NCI-H2196 treated with DMSO at 0.1 percent for 48 hours (cell line): ENCODE results near the gene NME5.
"Not testable (repeated sequence)": the region's sequence is repeated elsewhere in the genome, so short reads cannot be mapped to it uniquely, and the experiment has no call there.

Experiments used
- DNase-seq: peaks from one replicate; lab custom pipeline; 2025; ENCODE audit not compliant: unreplicated experiment; lab: John Stamatoyannopoulos, UW

Gene NME5

DNA sequence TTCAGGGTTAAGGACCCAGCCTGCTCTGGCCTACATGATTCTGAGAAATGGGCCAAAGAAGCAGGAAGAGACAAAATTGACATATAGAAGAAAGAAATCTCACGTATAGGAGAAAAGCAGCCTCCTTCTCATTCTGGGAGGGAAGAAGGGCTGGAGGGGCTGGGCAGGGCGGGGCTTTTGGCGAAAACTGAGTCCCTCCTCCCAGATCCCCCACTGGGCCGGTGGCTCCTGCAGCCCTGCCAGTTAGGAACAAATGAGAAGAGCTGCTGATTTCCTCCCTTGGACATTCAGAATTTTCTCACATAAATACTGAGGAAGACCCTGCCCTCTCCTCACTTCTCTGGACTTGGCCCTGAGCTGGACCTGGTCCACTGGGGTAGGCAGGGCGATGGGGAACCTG is 55.5 kb downstream of the NME5 start, which contains the start of gene WNT8A:
Gene WNT8A, plus strand, starts transcription at position 332 of the 400 bp plus-strand sequence. CDS start 95 bp downstream, outside the sequence.
- no peak for DNase-seq

GRCh38 chr5:138082033-138082432 is 57.2 kb downstream of the NME5 start:
- no peak for DNase-seq

- DNase-seq = no peak
These were observed 61.1 kb downstream of the NME5 start for GRCh38 chr5:138078006-138078643.

GRCh38 chr5:138077064-138077696 is 62.0 kb downstream of the NME5 start:
- DNase-seq = peak; percentile 17

DNA sequence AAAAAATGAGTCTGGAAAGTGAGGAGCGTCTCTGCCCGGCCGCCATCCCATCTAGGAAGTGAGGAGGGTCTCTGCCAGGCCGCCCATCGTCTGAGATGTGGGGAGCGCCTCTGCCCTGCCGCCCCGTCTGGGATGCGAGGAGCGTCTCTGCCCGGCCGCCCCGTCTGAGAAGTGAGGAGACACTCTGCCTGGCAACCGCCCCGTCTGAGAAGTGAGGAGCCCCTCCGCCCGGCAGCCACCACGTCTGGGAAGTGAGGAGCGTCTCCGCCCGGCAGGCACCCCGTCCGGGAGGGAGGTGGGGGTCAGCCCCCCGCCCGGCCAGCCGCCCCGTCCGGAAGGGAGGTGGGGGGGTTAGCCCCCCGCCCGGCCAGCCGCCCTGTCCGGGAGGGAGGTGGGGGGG is 69.2 kb downstream of the NME5 start:
- DNase-seq = not testable (repeated sequence)

DNA sequence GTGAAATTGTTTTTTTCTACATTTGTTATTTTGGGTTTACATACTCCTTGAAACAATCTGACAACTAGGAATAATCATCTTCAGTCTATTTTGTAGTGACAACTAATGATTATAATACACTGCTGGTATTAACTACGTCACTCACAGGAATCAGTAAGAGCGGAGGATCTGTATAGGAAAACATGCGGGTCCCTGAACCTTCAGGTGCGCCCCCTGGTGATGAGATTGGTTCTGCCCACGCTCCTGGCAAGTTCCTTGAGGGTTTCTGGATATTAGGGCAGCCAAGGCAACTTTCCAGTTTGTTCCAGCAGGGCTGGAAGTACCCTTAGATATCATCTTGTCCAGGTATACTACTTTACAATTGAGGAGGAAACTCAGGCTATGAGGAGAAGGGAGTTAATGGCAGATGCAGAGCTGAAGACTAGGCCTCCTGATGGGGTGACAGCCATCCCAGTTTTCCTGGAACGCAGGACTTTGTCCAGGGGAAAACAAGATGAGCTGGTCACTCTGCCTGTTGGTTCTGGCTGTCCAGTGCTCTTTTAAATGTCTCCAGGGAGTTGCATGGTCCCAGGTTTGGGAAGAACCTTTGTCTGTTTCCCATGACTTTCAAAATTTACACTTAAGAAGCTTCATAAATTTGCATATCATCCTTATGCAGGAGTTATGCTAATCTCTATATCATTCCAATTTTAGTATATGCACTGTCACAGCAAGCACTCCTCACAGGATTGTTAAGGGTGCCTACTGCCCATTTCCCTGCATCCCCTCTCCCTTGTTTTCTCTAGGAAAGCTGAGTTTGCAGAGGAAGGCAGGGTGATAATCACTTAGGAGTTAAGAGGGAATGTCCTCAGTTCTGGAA is 70.3 kb downstream of the NME5 start:
- peak; percentile 13 for DNase-seq

DNA sequence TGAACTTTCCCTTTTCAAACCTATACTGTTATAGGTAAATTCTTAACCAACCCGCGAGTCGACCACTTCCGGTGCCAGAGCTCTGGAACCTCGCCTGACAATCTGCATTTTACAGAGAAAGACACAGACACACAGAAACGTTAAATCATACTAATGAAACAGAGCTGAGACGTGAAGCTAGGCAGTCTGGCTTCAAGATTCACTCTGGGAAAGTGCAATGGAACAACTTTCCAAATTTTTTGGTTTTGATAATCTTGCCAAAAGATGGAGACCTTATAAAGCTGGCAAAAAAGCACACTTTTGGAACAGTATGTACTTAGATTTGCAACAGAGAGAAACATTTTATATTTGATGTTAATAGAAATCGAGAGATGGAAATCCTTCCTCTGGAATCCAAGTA is 71.3 kb downstream of the NME5 start:
- DNase-seq = no peak
